Stromal cell of bone marrow (primary cell): ENCODE measurements around the gene HSF2BP.
"Not testable (repeated sequence)": the region's sequence is repeated elsewhere in the genome, so short reads cannot be mapped to it uniquely, and the experiment has no call there.

Experiments
- DNase-seq: peaks from one replicate; pipeline ENCODE4 v3.0.0-alpha.2; 2012; ENCODE audit warnings: low read depth

HSF2BP gene

DNA sequence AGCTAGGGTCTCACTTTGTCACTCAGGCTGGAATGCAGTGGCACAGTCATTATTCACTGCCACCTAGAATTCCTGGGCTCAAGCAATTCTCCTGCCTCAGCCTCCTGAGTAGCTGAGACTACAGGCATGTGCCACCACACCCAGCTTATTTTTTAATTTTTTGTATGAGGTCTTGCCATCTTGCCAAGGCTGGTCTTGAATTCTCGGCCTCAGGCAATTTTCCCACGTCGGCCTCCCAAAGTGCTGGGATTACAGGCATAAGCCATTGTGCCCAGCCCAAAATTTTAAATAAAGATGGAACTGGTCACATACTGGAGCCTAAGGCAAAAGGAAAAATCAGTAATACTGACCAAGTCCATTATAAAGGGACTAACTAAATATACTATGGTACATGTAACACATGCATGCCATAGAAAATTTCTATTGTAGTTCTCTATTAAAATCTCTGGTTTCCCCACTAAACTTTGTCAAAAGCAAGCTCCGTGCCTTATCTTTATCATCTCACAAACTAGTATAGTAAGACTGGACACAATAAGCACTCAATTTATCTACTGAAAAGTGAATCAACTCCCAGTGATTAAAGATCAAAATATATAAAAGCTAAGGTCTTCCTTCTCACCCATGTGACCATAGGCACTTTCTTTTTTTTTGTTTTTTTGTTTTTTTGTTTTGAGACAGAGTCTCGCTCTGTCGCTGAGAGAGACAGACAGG, 61.6 kb downstream of the HSF2BP start:
- no peak for DNase-seq

DNA sequence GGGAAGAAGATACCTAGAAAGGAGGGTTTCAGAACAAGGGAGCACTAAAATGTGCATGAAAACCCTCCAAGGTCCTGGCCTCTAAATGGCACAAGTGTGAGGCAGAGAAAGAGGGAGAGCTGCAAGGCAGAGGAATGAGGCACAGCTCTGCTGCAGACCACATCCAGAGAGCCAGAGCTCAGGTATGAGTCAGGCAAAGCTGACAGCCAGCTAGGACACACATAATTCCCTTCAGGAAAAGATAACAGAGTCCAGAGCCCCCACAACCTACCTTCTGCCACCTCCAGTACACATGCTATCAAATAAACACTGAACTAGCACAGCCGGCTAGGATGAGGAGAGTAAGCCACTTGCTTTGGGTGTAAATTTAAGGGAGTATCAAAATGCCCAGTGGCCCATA, 62.2 kb downstream of the HSF2BP start:
- DNase-seq, result no peak

DNA sequence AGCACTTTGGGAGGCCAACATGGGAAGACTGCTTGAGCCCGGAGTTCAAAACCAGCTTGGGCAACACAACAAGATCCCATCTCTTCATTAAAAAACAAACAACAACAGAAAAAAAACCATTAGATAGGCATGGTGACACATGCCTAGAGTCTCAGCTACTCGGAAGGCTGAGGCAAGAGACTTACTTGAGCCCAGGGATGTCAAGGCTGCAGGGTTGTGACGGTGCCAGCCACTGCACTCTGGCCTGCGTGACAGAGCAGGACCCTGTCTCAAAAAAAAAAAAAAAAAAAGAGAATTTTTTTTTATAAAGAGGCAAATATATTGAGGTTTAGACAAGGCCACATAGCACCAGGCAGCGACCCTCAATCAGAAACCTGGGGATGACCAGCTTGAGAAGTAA, 62.7 kb downstream of the HSF2BP start:
- no peak for DNase-seq

DNA sequence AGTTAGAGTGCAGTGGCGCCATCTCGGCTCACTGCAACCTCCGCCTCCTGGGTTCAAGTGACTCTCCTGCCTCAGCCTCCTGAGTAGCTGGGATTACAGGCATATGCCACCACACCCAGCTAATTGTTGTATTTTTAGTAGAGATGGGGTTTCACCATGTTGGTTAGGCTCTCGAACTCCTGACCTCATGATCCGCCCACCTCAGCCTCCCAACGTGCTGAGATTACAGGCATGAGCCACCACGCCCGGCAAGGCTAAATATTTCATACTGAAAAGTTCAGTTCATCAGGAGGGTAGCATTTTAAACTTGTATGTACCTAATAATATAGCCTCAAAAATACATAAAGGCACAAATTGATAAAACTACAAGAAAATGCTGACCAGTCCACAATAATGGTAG, 63.5 kb downstream of the HSF2BP start:
- DNase-seq, result not testable (repeated sequence)

DNA sequence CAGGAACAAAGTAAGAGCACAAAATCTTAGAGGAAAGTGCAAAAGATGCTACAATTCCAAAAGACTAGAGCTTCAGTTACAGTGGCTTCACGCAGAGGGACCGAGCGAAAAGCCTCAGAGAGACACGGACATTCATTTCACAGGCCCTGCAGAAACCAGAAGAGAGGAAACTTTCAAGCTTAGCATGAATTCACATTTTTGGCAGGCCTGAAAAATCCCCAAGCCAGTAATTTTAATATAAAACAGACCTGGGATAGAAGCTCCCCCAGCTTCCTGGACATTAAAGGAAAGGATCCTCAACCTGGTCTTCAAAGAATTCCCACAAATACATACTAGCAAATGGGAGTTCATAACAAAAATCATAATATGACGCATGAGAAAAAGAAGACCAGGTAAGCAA, 66.2 kb downstream of the HSF2BP start:
- DNase-seq, result no peak

DNA sequence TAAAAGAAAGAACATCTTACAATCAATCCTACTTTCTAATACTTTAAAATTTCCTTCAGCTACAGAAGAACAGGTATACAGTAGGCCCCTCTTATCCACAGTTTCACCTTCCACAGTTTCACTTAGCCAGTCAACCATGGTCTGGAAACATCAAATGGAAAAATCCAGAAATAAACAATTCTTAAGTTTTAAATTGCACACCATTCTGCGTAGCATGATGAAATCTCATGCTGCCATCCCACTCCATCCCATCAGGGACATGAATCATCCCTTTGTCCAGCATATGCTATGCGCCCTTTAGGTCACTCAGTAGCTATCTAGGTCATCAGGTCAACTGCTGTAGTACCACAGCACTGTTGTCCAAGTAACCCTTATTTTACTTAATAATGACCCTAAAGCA, 67.7 kb downstream of the HSF2BP start:
- DNase-seq, result no peak

DNA sequence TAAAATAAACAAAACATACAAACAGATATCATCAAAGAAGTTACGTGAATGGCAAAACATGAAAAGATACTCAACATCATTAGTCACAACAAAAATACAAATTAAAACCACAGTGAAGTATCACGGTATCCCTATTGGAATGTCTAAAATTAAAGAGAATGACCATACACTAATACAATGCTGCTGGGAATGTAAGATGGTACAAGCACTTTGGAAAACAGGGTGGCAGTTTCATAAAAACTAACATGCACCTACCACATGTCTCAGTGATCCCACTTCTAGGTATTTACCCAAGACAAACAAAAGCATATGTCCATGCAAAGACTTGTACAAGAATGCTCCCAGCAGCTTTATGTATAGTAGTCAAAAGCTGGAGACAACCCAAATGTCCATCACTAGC, 69.1 kb downstream of the HSF2BP start:
- no peak for DNase-seq

DNA sequence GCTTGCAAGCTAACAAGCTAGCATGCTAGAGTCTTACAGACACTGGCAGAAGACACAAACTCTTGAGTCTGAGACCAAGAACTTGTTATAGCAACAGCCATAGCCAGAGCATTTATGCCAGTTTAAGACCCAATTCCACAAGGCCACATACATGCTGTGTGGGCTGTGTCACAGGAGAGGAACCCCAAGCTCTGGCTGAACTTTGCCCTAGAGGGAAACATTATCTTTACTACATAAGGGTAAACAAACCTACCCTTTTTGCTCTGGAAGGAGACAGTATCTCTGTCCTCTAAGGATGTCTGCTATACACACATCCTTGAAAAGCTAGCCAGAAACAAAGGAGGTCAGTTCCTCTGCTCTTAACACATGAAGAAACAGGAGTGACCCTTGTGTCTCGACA, 70.3 kb downstream of the HSF2BP start:
- no peak for DNase-seq

DNA sequence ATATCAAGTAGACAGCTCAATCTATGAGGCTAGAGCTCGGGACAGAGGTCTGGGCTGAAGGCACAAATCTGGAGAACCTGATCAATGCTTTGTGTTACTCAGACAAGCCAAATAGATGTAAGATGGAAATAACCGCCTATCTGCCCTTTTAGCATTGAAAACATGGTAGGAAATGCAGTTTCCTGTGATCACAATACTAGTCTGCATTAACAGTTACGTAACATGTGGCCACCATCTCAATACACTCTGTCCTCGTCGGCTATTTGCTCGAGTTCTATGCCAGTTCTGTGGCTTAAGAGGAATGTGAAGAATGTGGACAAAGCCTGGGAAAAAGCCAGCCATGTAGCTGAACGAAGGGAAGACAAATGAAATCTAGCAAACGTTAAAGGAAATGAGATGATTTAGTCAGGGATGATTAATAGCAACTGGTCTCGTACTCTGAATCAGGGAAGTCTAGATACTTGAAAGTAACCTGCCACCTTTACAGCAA, 73.3 kb downstream of the HSF2BP start:
- DNase-seq, result peak; percentile 96

DNA sequence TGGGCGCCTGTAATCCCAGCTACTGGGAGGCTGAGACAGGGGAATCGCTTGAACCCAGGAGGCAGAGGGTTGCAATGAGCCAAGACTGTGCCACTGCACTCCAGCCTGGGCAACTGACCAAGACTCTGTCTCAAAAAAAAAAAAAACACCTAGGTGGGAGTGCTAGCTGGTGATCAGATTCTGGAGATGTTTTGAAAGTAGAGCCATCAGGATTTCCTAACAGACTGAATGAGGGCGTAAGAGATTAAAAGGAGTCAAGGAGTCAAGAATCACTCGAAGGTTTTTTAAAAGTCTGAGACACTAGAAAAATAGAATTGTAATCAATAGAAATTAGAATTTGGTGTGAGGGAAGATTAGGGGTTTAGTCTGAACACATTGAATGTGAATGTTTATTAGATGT, 73.8 kb downstream of the HSF2BP start:
- no peak for DNase-seq

DNA sequence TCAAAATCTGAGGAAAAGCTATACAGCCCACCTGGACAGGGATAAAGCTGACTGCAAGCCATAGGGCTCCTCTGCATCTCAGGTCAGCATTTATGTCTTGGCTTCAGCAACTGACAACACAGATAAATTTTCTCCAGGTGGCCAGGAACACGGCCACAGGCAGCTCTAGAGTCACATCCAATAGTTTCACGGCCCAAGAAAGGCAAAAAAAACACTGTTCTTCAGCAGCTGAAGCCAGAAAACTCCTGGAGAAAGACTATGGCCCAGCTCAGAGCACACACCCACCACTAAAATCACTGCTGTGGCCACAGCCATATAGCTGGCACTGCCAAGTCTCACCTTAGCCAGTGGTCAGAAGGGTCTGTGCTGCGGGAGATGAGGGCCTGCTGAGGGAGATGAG, 77.8 kb downstream of the HSF2BP start:
- no peak for DNase-seq

DNA sequence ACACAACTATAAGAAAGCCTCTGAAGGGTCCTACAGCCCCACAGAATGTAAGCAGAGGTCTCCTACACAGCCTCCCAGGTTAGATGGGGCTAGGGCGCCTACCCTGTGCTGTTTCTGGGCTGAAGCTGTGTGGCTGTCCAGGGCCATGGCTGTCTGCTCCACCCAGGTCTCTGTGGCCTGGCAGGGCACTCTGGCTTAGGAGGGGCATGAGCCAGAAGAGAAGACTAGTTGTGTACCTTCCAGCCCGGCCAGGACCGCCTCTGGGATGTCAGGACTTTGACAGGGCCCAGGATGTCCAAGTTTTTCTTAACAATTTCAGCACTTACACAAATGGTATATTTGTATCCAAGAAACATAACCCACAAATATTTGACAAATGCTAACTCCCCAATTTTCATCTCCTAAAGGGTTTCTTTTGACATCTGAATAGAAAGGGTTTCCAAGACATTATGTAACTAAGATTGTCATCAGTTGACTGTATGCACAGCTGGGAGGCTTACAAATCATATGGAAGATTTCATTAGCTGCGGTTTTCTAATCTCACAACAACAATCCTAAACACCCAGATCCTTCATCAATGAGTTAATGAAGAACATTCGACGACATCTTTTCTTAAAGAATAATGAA, 80.5 kb downstream of the HSF2BP start:
- no peak for DNase-seq

DNA sequence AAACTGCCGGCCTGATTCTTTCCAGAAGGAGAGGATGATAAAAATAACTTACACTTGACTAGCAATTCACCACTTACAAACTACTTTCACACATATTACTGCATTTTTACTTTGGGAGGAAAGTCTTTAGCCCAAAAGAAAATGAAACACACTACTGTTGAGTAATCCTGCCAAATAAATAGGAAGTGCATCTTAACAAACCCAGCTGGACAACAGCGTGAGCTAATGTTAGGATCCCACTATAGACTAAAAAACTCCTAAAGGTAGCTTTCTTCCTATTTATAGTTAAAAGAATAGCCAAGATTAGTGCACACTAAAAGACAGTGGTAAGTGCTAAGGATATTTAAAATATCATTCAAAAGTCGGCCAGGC, 83.8 kb downstream of the HSF2BP start:
- DNase-seq, result no peak

DNA sequence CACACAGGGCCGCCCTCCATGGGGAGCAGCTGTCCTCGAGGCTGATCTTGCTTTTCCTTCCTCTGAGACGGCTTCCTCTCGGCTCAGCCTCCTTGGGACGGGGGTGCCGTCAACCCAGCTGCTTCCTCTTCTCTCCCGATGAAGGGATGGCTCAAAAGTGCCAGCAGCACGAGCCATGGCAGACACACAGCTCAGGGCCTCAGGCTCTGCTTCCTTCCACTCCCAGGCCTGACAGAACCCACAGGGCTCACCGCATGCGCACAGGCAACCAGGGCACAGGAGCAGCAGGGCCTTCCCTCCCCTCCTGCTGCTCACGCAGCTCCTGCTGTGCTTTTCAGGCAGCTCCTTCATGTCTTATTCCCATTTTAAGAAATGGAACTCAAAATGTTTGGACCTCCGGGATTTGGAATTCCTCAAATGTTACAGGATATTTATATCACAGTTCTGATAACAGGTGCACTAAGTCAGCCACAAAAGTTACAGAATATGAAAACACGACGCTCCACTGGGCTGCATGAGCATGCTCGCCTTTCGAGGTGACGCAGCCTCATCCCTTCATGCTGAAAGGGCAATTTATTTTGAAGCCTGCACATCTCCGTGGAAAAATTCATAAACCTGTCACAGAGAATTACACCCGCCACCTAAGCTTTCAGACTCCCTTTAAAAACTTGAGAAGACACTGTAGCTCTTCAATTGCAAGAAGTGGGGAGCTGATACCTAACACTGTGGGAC, 84.4 kb downstream of the HSF2BP start:
- no peak for DNase-seq

DNA sequence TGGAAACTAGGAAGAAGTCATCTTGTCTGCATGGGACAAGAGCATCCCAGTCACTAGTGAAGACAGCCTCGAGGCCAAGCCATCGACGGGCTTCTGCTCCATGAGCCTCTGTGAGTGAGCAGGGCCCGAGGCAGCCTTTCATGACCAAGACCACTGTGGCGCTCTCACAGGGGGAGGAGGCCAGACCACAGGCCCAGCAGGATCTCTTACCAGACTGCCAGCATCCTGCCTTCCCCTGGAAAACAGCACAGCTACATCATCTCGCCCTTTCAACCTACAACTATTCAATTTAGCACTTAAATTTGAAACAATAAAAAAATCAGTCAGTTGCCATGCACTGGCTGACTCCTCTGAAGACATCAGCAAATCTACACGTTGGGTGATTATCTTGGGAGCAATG, 85.4 kb downstream of the HSF2BP start:
- no peak for DNase-seq

DNA sequence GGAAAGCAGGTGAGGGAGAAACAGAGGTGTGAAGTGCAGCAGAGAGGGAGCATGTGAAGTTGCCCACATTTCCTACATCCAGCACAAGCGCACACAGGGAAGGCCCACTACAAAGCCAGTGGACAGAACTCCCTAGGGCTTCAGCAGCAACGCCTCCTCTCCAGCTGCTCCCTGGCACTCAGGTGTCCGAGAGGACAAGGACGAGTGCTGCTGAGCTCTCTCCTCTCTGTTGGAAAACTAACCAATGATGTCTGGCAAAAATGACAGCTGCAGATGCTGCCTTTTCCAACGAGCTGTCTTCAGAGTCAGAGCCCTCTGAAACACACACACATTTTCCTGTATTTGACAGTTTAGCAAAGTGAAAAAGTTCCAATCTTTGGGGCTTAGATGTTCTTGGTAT, 86.8 kb downstream of the HSF2BP start:
- DNase-seq, result no peak

DNA sequence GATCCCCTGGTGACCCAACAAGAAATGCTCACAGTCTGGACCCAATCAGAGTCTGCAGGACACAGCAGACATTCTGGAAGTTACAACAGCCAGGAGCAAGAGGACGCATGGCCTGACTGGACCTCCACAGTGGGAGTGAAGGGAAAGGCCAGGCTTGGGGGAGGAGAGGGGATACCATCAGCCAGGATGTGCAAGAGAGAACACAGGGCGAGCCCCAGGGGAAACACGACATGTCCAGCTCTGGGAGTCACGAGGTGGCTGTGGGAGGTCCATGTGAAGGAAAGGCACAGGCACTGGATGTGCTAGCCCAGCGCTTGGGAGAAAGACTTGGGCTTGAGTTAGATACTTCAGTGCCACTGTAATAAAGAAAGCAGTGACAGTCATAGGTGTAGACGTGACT, 87.3 kb downstream of the HSF2BP start:
- no peak for DNase-seq

DNA sequence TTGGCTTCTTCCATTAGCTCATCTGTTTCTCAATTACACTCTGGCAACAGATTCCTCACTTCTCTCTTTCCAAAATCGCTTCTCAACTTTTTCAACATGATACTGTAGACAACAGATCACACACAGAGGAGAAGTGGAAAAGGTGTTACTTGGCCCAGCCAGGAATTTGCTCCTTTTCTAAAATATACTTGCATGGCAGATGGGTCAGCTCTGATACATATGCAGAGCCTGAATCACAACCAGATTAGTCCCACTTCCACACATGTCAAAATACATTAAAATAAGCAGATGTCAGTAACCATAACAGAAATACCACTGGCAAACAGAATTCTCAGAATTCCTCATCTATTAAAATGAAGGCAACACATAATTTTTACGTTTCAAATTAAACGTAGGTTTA, 89.1 kb downstream of the HSF2BP start:
- DNase-seq, result not testable (repeated sequence)

DNA sequence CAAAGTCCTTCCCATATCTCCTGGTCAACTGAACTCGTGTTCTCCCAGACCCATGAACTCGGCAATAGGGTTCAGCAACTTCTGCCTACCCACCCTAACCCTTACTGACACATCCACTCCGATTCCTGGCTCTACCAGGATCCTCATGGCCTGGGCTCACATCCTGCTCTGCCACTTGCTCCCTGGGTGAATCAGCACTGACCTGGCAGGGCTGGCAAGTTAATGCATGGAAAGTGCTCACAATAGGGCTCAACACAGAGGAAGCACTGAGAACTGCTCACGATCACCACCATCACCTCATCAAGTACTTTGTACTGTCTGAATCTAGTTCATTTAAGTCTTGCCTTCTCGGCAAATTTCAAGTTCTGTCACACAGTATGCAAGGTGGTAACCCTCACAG, 96.8 kb downstream of the HSF2BP start:
- DNase-seq, result not testable (repeated sequence)

DNA sequence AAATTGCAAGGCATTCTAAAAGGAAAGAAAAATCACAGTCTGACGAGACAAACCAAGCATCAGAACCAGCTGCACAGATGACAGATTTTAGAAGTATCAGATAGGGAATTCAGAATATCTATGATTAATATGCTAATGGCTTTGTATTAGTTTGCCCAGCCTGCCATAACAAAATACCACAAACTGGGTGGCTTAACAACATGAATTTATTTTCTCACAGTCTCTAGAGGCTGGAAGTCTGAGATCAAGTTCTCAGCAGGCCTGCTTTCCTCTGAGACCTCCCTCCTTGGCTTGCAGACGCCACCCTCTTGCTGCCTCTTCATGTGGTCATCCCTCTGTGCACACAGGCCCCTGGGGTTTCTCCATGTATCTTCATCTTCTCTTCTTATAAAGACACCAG, 118.7 kb downstream of the HSF2BP start:
- not testable (repeated sequence) for DNase-seq

DNA sequence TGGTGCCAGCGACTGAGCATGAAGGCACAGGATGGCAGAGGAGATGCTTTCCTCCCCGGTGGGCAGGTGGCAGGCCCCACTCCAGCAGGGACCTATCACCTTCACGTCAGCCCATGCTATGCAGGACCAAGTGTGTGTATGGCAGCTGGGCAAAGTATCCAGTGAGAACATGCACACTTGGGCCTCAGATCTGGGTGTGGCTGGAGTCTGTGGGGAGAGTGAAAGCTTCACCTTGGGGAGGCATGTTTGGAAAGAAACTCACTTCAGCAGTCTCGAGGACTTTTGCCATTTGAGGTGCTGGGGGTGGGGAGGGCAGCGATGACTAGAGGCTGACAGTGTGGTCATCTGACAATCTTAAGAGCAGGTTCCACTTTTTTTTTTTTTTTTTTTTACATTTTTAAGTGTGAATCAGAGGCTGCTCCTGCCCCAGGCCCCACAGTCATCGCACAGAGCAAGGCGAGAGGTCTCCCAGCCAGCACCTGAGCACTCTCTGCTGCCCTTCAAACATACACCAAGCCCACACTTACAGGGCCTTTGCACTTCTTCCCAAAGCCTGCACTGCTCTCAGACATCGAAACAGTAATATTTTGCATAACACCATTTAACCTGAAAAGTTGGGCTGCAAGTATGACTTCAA, 136.7 kb downstream of the HSF2BP start:
- not testable (repeated sequence) for DNase-seq

DNA sequence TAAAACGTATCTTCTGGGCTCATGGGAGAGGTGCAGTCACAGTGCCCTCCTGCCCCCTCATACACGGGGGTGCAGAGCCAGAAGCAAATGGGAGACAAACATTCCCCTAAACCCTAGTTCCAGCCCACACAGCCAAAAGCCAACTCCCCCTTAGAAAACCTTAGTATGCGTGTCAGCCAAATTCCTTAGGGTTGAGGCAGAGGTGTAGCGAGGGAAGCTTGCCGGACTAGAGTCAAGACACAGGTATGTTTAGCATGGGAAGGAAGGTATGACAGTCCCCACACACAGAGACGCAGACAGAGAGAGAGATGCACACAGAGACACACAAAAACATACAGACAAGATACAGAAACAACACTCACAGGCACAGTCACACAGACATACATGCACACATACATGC, 141.6 kb downstream of the HSF2BP start:
- DNase-seq, result not testable (repeated sequence)
